ENCODE measurements around the gene TUBD1. TPM values are rescaled to one million over a fixed set of nuclear protein-coding genes. Genes with fewer than 3 reads are reported as not detected.
A peak's percentile ranks its signal among the peaks of the same experiment; 100 is the strongest.

Gene TUBD1
- total and polyA plus RNA-seq, 2 of the 13 experiments (the other 11 are each of a cell fraction or from before 2014, with no cell fraction given) = 18.2 to 25.9 TPM

GRCh38 chr17:59892924-59893675 lies at the start of gene TUBD1, which contains the start of gene RPS6KB1 (continued):
- peak; percentile 97; the same call in 1 of the 2 replicates for TF ChIP-seq SMAD1 (CRISPR knock-in tag; IDR thresholded peaks at IDR 0.05; ENCODE audit: borderline replicate concordance, low read depth)
- peak; percentile 26; the same call in 1 of the 2 replicates for TF ChIP-seq TBX3 (IDR thresholded peaks at IDR 0.05; ENCODE audit: borderline replicate concordance)
- peak; percentile 51 for TF ChIP-seq PAXIP1 (CRISPR knock-in tag; conservative IDR thresholded peaks at IDR 0.05)
- 0 out of 2 replicates have a peak, but pooled peaks have one; percentile 20 for TF ChIP-seq SSRP1 (CRISPR knock-in tag; IDR thresholded peaks at IDR 0.05)
- TF ChIP-seq MZF1 (CRISPR knock-in tag; IDR thresholded peaks at IDR 0.05; ENCODE audit: borderline replicate concordance) = peak; percentile 34; the same call in 1 of the 2 replicates
- no peak; the same call in 1 of the 2 replicates for TF ChIP-seq WIZ (CRISPR knock-in tag; IDR thresholded peaks at IDR 0.05)
- TF ChIP-seq YY1 (IDR thresholded peaks at IDR 0.05; ENCODE audit: insufficient read depth, insufficient replicate concordance, low read depth, low read length) = peak; percentile 95
- TF ChIP-seq TEAD3 (CRISPR knock-in tag; optimal IDR thresholded peaks at IDR 0.05; ENCODE audit: borderline replicate concordance) = peak; percentile 50
- peak; percentile 81 for TF ChIP-seq ZNF557 (CRISPR knock-in tag; IDR thresholded peaks at IDR 0.05)
- peak; percentile 55; the same call in 1 of the 2 replicates for TF ChIP-seq ZNF788 (CRISPR knock-in tag; IDR thresholded peaks at IDR 0.05; ENCODE audit: borderline replicate concordance)
- no peak for TF ChIP-seq ZSCAN20 (CRISPR knock-in tag; IDR thresholded peaks at IDR 0.05; ENCODE audit: borderline replicate concordance)
- TF ChIP-seq MAZ (IDR thresholded peaks at IDR 0.05; ENCODE audit: borderline replicate concordance, low read depth, low read length) = no peak
- peak; percentile 82; the same call in 1 of the 2 replicates for TF ChIP-seq MAZ (CRISPR knock-in tag; IDR thresholded peaks at IDR 0.05; ENCODE audit: low read depth)
- no peak for TF ChIP-seq SNRNP70 (IDR thresholded peaks at IDR 0.05; ENCODE audit: low read depth, low read length)
- TF ChIP-seq SNAPC2 (CRISPR knock-in tag; IDR thresholded peaks at IDR 0.05) = no peak
- TF ChIP-seq ZNF256 (CRISPR knock-in tag; conservative IDR thresholded peaks at IDR 0.05) = peak; percentile 78; the same call in 1 of the 2 replicates
- TF ChIP-seq ZNF839 (CRISPR knock-in tag; IDR thresholded peaks at IDR 0.05; ENCODE audit: borderline replicate concordance) = peak; percentile 72; the same call in 1 of the 2 replicates
- TF ChIP-seq ZNF431 (CRISPR knock-in tag; IDR thresholded peaks at IDR 0.05; ENCODE audit: borderline replicate concordance, low read depth) = peak; percentile 87
- no peak for TF ChIP-seq HHEX (CRISPR knock-in tag; IDR thresholded peaks at IDR 0.05)
- no peak for TF ChIP-seq ZNF672 (CRISPR knock-in tag; IDR thresholded peaks at IDR 0.05)
- peak; percentile 63; the same call in 1 of the 2 replicates for TF ChIP-seq MTA1 (CRISPR knock-in tag; IDR thresholded peaks at IDR 0.05; ENCODE audit: borderline replicate concordance)
- no peak for TF ChIP-seq SP1 (IDR thresholded peaks at IDR 0.05)
- TF ChIP-seq SP1 (CRISPR knock-in tag; IDR thresholded peaks at IDR 0.05) = no peak
- TF ChIP-seq ONECUT2 (CRISPR knock-in tag; IDR thresholded peaks at IDR 0.05) = no peak
- no peak for TF ChIP-seq CHCHD3 (CRISPR knock-in tag; IDR thresholded peaks at IDR 0.05)
- TF ChIP-seq ZNF644 (CRISPR knock-in tag; IDR thresholded peaks at IDR 0.05; ENCODE audit: low read depth) = no peak
